Posterior cingulate gyrus (tissue), 11 donors: ENCODE results near the gene KRT86.

Experiments
- DNase-seq, 10 donors: peaks; one replicate each; pipeline versions ENCODE4 v3.0.0 to v3.0.0-alpha.2; 2020 to 2021; ENCODE audit warnings: mixed read lengths in 3 of 10
- intact Hi-C: fragments of 100-400 bp; cut with DNase I; formaldehyde crosslinking; loops from one replicate; pipeline ENCODE4 v1.15.1; 2023

The KRT86 gene

DNA sequence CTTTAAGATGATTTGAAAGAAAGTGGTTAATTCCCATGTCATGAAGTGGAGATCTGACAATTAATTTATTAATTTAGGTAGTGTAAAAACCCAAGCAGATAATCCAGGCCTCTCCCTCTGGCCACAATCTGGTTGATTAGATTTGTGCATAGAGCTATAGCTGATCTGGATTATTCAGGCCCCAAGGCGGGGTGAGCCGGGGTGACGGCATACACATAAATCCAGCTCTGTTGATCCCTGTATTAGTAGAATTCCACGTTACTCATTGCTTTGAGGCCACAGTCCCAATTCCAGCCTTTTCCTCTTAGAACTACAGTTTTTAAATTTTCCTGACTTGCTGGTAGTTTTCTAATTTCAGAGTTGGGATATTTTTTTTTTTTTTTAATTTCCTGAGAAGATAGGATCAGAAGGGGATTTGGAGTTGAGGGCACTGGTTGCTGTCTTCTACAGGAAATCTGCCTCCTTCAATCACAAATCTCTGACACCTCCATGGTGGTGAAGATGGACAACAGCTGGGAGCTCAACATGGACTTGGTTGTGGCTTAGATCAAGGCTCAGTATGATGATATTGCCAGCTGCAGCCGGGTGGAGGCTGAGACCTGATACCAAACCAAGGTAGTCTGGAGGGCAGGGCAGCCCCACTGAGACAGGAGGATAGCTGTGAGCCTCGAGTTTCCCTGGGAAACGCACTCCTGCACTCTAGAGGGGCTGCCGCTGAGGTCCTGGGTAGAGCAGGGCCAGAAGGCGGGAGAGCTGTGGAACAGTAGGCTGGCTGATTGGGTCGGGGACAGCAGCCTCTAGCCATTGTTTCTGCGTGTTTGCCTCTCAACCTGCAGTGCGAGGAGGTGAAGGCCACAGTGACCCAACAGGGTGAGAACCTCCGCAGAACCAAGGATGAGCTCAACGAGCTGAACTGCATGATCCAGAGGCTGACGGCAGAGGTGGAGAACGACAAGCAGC lies 73.4 kb downstream of the KRT86 start:
- DNase-seq: no peak
- intact Hi-C loops: no loop called here

DNA sequence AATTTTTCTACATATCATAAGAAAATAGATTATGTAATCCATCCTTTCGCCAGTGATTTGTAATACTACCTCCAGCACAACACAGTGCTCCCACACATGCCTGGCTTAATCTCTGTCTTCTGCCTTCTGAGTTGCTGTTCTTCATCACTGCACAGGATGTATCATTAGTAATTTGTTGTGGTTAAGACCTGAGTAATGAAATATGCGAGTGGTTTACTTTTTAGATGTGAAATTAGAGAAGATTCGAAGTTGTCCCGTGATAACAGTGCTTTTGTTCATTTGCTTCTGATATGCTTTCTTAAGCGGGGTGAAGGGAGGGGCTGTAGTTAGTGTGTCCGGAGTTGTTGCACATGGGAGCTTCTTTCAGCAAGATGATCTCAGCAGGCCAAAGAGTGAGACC lies 74.8 kb downstream of the KRT86 start:
- intact Hi-C loops: no loop called here
- DNase-seq: no peak

DNA sequence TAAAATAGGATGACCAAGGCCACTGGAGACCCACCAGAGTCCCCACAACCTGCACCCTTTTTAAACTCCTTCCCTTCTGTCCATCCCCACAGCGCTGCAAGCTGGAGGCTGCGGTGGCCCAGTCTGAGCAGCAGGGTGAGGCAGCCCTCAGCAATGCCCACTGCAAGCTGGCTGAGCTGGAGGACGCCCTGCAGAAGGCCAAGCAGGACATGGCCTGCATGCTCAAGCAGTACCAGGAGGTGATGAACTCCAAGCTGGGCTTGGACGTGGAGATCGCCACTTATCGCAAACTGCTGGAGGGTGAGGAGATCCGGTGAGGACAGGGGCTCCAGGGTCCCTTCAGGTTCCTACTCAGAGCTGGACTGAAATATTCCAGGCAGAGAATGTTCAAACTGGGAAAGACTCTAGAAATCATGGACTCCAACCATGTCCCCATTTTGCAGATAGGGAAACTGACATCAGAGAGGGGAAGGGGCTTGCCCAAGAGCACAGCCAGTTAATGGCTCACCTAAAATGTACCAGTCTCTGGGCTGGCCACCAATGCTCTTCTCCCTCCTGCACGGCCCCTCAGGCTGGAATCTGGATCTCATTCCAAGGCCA lies 75.7 kb downstream of the KRT86 start:
- intact Hi-C loops: no loop called here

DNA sequence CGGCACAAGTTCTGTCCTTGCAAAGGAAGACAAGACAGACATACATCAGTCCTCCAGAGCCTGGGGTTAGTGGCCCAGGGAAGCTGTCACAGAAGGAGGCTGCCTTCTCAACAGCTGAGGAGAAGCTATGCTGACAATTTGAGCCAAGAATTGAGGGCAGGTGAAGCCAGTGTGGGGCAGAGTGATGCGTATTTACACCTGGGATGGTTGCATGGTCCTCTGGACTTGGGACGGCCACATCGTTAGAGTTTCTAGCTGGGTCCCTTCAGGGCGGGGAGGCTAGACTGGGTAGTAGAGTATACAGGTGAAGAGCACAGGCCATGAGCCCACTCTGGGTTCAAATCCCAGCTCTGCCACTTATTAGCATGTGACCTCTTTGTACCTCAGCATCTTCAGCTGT lies 76.3 kb downstream of the KRT86 start:
- no peak for DNase-seq
- intact Hi-C loops: no loop called here

More for the DNA sequence above, 75.7 kb downstream of the KRT86 start:
- DNase-seq: peak in 1 of 10 donors; percentile 77

DNA sequence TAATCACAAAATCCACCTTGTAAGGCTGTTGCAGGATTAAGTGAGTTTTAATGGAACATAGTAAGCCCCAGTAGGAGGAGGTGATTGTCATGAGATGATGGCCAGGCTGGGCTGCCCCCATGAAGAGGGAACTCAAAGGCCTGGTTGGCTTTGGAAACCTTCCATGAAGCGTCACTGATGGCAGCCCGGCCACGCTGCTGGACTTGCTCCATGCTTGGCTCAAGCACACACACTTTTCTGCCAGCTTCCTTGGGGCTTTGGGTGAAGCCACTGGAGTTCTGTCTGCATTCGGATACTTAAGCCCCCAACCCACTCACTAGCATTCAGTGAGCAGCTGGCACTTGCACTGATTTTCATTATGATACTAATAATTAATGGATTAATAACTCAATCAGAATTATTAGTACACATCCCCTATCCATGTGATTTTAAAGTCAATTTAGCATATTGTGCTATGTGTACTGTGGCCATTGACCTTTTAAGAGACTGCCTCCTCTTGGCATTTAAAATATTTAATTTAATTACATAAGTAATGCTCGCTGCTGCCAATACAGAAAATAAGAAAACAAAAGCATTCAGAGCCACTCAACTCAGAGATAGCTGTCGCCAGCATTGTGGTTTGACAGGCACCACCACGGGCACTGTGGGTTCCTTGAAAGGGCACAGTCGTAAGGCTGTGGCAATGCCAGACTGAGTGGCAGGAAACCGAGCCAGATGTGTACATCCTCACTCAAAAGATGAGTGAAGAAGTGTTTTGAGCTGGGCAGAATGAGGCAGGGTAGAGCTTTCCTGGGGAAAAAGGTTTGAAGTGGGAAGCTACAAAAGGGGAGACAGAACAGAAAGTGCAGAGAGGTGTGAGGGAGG lies 77.0 kb downstream of the KRT86 start:
- peak in 9 of 10 donors; percentile 18 to 86 (median 41) for DNase-seq
- intact Hi-C loops: no loop called here

DNA sequence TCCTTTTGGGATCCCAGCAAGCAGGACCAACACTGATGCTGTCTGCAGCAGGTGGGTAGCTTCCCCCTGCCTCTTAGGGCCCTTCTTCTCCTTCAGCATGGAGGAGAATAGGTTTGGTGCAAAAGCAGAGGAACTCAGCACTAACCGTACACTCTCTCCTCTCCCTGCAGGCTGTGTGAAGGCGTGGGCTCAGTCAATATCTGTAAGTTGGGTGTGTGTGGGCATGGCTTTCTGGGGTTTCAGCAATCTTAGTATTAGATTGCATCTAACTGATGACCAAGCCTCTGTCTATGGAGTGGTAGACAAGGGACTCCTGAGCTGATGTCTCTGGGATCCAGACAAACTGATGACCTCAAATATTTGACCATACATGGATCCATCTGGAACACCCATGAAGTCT lies 78.5 kb downstream of the KRT86 start:
- no peak for DNase-seq
- intact Hi-C loops: no loop called here

DNA sequence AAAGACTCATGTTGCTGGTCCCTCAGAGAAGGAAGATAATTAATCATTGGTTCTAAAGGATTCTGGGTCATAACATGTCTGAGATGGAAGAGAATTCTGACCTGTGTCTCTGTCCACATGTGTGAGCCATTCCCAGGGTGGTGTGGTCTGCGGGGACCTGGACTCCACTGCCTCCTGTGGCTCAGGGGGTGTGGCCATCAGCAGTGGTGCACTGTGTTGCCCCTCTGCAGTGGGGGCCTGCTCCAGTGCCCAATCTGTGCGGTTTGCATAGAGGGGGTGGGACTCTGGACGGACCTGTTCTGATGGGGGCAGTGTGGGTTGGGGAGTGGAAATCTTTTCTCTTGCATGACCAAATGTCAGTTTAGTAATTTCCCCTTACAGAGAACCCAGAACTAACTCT lies 79.3 kb downstream of the KRT86 start:
- intact Hi-C loops: no loop called here

DNA sequence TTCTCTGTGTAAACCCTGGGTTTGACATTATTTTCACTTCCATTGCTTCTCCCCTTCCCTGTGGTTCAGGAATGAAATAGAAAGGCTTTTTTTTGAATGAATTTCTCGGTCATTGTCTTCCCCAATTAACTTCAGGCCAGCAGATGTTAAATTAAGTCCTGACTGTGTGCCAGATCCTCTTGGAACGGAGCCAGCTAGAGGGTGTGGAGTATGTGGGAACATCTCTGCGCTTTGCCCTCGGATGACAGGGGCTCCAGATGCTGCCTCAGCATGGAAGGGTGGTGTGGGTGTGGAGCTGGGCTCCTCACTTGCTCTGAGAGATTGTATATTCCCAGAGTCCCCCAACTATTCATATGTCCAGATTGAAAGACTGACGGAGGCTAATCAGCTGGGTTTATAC lies 79.8 kb downstream of the KRT86 start:
- intact Hi-C loops: no loop called here
- DNase-seq: peak in 1 of 10 donors; percentile 19

More for the DNA sequence above, 79.3 kb downstream of the KRT86 start:
- no peak for DNase-seq

DNA sequence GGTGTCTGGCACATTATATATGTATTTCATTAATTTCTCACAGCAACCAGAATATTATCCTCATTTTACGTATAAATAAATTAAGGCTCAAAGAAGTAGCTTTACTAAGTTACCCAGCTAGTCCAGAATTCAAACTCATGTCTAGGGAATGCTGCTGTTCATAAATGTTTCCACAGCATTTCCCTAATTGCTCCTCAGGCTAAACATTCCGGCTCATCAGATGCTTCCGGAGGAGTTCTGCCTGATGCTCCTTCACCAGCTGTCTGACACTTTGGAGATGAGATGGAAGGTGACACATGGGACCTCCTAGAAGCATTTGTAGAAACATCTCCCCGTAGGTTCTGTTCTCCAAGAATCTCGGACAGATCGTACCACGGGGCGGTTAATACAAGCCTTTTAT lies 80.7 kb downstream of the KRT86 start:
- intact Hi-C loops: no loop called here
- peak in 1 of 10 donors; percentile 7 for DNase-seq

DNA sequence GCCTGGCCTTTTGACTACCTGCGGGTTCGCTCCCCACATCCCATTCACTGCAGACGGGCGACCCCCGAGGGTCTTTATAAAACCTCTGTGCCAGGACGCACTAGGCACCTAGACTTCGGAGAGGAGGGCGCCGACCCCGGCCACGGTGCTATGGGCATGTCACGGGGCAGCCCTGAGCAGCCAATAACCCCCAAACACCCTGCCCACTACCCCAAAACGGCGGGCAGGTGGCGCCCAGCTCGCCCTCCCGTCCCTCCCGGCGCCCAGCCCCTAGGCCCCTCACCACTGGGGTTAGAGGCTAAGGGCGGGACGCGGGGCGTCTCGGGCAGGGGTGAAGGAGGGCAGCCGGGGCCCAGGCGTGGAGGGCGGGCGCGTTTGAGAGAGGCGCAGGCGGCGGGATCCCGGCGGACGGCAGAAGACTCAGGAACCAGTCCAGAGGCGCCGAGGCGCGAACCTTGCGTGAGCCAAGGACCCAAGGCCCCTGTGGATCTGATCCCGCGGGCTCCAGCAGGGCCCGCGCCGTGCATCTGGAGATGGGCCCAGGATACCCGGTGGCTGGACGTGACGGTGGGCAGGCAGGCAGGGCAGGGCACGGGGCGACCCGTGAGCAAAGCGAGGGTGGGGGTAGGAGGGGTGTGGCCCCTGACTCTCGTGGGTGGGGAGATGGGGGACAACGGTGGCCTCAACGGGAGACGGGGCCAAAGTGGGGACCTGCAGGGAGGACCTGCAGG lies 81.8 kb downstream of the KRT86 start:
- intact Hi-C loops: no loop called here
- DNase-seq: peak in 1 of 10 donors; percentile 63

DNA sequence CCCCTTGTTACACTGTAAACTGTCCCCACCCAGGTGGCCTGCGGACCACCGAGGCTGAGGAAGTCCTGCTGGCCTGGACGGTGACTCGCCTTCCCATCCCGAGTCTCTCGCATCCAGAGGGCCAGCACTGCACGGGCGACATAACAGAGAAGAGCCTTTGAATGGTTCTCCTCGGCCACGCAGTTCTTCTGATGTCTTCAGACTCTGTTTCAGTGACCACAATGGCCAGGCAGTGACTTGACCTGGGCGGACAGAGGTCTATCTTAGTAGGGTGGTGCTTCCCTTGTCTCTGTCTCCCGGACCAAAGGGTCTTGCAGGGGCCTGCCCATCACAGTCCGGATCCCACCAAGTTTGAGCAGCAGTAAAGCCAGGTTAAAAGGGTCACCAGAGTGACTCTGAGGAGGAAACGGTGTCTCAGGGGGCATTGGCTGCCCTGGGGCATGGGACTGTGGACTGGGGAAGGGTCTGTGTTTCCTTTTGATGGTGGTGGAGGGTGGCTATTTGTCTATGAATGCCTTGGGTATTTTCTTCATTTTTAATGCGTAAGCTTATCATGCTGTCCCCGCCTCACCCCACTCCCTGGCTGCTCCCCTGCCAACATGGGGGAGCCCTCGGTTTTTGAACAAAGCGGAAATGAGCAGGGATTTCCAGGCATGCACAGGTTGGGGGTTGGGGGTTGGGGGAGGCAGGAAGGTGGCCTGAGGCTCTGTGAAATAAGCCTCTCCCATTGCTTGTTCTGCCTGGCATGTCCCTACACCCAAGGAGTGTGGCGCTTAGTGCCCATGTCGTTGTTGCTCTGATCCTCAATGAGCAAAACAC lies 82.5 kb downstream of the KRT86 start:
- intact Hi-C loops: no loop called here
- DNase-seq: no peak
